Measurements from ENCODE around the gene AATK. TPM values are rescaled to one million over a fixed set of nuclear protein-coding genes. Genes with fewer than 3 reads are reported as not detected.

AATK gene
- total and polyA plus RNA-seq, 2 of the 4 experiments (the other 2 are of a cell fraction) = under 0.01 to 0.21 TPM

DNA sequence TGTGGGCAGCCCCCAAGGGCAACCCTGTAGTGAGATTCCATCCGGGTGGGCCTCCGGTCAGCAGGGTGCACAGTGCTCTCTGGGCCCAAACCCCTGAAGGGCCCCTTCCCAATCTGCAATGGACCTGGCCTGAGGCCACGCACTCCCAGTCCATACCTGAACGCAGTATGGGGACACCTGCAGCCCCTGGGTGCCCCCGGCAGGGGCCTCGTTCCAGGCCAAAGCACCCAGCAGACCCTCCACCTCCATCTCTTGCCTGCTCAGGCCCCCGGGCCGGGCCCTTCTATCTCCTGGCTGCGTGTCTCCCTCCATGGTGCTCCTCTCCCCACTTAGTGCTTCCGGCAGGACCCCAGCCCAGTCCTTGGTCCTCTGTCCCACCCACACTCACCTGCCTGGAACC lies 17.3 kb upstream of the AATK start:
- Histone ChIP-seq H3K9ac (ENCODE audit: low read depth, low read length) (no peak overlapping the region), H2AK5ac (ENCODE audit: low read depth, low read length) (no peak overlapping the region), H2BK5ac (ENCODE audit: low read depth, low read length, poor library complexity, severe bottlenecking) (no peak overlapping the region), H3K14ac (replicated peaks; ENCODE audit: low read depth, low read length) (no peak overlapping the region), H2BK15ac (ENCODE audit: low read depth, low read length) (no peak overlapping the region), H3K27me3 (ENCODE audit: control insufficient read depth, insufficient read depth, low read length) (peaks cover 6% of the 10 kb centered on the region; the same call in 1 of the 2 replicates), H3K79me1 (ENCODE audit: low read depth in 1 of 2, low read length in 2 of 2) (no peaks in the 10 kb centered on the region), H3K23ac (ENCODE audit: low read depth, low read length) (no peak overlapping the region), H4K8ac (ENCODE audit: low read depth in 2 of 2, low read length in 2 of 2) (no peak overlapping the region), H2BK120ac (ENCODE audit: low read depth, low read length) (no peak overlapping the region), H2AK9ac (replicated peaks; ENCODE audit: low read depth, low read length, poor library complexity) (no peak overlapping the region), H4K5ac (ENCODE audit: low read depth, low read length) (no peak overlapping the region), H3K4me3 (ENCODE audit: insufficient read depth, low read depth, low read length) (no peak overlapping the region), H2BK20ac (ENCODE audit: low read depth, low read length) (no peak overlapping the region), H3K18ac (ENCODE audit: low read depth, low read length) (no peak overlapping the region), H3K4ac (ENCODE audit: low read depth, low read length) (no peak overlapping the region), H3K4me1 (ENCODE audit: control insufficient read depth, insufficient read depth, low read length) (no peaks in the 10 kb centered on the region), H4K20me1 (ENCODE audit: insufficient read depth, low read length) (no peaks in the 10 kb centered on the region), H3K27ac (ENCODE audit: insufficient read depth, low read length) (no peak overlapping the region), H4K91ac (ENCODE audit: insufficient read depth, low read depth, low read length) (no peak overlapping the region), H3K36me3 (ENCODE audit: control insufficient read depth, insufficient read depth, low read length) (no peaks in the 10 kb centered on the region), H3K9me1 (ENCODE audit: insufficient read depth, low read length) (no peaks in the 10 kb centered on the region), H2AFZ (replicated peaks; ENCODE audit: low read length, poor library complexity) (no peak overlapping the region), H3K4me2 (ENCODE audit: low read depth, low read length) (no peak overlapping the region), H3K56ac (ENCODE audit: extremely low read depth, insufficient read depth, low read length) (no peak overlapping the region), H3K9me3 (ENCODE audit: control insufficient read depth, insufficient read depth, low read length) (no peaks in the 10 kb centered on the region)
- ATAC-seq (ENCODE audit: low read depth) (no peak), DNase-seq (no peak)
- in situ Hi-C loops (cut with MboI; ENCODE audit: low sequenced_read_pairs) = no loop called here
- dilution Hi-C loops (cut with HindIII; ENCODE audit: low sequenced_read_pairs, unreplicated experiment) = no loop called here
- WGBS, 2 experiments (ENCODE audit: extremely low coverage in 2 of 2, insufficient read length in 1 of 2) = 88% methylated on average over 10 of the region's 10 CpGs; no CpG with 5 or more reads in 1 of the 2 experiments
- ChIA-PET CTCF (no interaction called here), POLR2A (ENCODE audit: unreplicated experiment) (no interaction called here)
- no peak for TF ChIP-seq RFX5 (IDR thresholded peaks at IDR 0.05; ENCODE audit: low read depth, low read length)
- no peak for TF ChIP-seq BHLHE40 (IDR thresholded peaks at IDR 0.05; ENCODE audit: low read depth, low read length)
- no peak for TF ChIP-seq MXI1 (IDR thresholded peaks at IDR 0.05; ENCODE audit: borderline replicate concordance, low read depth, low read length)
- BruUV-seq (replicated peaks) = no TSS peak
- intact Hi-C loops (cut with micrococcal nuclease) = no loop called here

All from IMR-90 (cell line).